ENCODE results near the gene CNOT6L. TPM values are rescaled to one million over a fixed set of nuclear protein-coding genes. Genes with fewer than 3 reads are reported as not detected.
A peak's percentile ranks its signal among the peaks of the same experiment; 100 is the strongest.

CNOT6L gene
- total RNA-seq, 1 donor from 2014 or later, result 54.1 TPM

DNA sequence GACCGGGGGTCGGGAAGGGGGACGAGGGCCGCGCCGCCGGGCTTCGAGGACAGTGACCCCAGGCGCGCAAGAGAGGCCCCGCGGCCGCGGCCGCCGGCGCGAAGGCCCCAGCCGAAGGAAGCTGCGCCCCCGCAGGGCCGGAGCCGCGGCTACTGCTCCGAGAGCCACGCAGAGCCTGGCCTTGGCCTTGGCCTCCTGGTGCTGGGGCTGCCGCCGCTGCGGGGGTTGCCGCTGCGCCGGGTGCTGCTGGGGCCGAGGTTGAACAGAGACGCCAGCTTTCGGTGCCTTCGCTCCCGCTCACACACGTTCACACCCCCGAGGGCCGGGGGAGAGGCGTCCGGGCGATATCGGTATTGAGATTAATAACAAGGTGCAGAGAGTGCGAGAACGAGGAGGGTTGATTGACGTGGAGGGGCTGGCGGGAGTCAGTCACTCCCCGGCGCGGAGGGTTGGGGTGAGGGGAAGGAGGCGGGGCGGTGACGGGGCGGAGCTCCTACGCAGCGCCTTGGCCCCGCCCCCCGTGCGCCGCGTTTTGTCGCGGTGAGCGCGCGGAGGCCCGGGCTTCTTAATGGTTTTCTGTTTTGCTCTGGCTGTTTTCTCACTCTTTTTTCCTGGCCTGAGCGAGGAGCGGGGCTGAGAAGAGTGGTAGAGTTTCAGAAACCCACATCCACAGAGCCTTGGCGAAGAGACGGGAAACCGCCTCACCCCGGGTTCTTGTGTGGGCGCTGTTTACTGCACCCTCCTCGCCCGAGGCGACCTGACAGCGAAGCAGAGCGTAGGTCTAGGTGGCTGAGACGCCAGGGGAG is 878 bp upstream of the CNOT6L start:
- Histone ChIP-seq H3K4me1 (peaks cover 51% of the 10 kb centered on the region), H3K36me3 (no peaks in the 10 kb centered on the region), H3K4me3 (peak overlapping the region; percentile 91), H3K9me3 (no peaks in the 10 kb centered on the region), H3K27me3 (ENCODE audit: low read depth) (no peaks in the 10 kb centered on the region), H3K27ac (peak overlapping the region; percentile 99)
- peak; percentile 94 for DNase-seq
- intact Hi-C loops (cut with DNase I), result no loop called here
- peak; percentile 94 to 95 for ATAC-seq
- TF ChIP-seq, protein P1, sequence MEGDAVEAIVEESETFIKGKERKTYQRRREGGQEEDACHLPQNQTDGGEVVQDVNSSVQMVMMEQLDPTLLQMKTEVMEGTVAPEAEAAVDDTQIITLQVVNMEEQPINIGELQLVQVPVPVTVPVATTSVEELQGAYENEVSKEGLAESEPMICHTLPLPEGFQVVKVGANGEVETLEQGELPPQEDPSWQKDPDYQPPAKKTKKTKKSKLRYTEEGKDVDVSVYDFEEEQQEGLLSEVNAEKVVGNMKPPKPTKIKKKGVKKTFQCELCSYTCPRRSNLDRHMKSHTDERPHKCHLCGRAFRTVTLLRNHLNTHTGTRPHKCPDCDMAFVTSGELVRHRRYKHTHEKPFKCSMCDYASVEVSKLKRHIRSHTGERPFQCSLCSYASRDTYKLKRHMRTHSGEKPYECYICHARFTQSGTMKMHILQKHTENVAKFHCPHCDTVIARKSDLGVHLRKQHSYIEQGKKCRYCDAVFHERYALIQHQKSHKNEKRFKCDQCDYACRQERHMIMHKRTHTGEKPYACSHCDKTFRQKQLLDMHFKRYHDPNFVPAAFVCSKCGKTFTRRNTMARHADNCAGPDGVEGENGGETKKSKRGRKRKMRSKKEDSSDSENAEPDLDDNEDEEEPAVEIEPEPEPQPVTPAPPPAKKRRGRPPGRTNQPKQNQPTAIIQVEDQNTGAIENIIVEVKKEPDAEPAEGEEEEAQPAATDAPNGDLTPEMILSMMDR (IDR thresholded peaks at IDR 0.05), result no peak

GRCh38 chr4:77819404-77819842 is 255 bp upstream of the CNOT6L start:
- H3K4me1 ChIP-seq, result peaks cover 52% of the 10 kb centered on the region

DNA sequence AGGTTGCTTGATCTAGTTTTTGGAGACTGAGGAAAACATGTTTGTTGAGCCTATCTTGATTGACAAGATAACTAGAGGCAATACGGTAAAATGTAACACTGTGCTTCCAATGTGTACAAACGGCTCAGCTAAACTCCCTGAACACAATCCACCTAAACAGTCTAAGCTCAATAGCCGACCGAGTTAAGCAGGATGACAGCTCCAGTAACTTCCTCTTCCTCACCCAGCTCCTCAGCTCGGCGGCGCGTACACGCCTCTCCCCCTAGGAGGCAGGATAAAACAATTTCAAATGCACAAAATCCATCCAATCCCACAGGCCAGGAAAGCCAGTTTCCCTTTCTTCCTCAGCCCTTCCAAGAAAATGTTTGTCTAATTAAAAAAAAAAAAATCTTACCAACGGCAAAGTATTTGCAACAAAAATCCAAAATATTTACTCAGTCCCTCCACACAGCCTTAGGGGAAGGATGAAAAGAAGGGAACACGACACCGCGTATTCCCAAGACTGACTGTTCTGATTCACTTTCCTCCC is 1.0 kb downstream of the CNOT6L start:
- peak overlapping the region; percentile 99 for H3K27ac ChIP-seq
- H3K4me1 ChIP-seq, result peaks cover 63% of the 10 kb centered on the region
- H3K27me3 ChIP-seq (ENCODE audit: low read depth), result no peaks in the 10 kb centered on the region
- intact Hi-C loops (cut with DNase I), result no loop called here
- no peaks in the 10 kb centered on the region for H3K9me3 ChIP-seq
- TF ChIP-seq, protein P1 (IDR thresholded peaks at IDR 0.05), result peak; percentile 60
- ATAC-seq (peak; percentile 73), DNase-seq (peak; percentile 85)
- peak overlapping the region; percentile 91 for H3K4me3 ChIP-seq
- no peaks in the 10 kb centered on the region for H3K36me3 ChIP-seq

More at GRCh38 chr4:77819404-77819842, 255 bp upstream of the CNOT6L start:
- H3K36me3 ChIP-seq, result no peaks in the 10 kb centered on the region
- ATAC-seq (peak; percentile 47 to 73), DNase-seq (no peak)
- TF ChIP-seq, protein P1 (IDR thresholded peaks at IDR 0.05), result no peak
- no peaks in the 10 kb centered on the region for H3K27me3 ChIP-seq (ENCODE audit: low read depth)
- H3K4me3 ChIP-seq, result peak overlapping the region; percentile 91
- intact Hi-C loops (cut with DNase I), result no loop called here
- no peaks in the 10 kb centered on the region for H3K9me3 ChIP-seq
- H3K27ac ChIP-seq, result peak overlapping the region; percentile 99

DNA sequence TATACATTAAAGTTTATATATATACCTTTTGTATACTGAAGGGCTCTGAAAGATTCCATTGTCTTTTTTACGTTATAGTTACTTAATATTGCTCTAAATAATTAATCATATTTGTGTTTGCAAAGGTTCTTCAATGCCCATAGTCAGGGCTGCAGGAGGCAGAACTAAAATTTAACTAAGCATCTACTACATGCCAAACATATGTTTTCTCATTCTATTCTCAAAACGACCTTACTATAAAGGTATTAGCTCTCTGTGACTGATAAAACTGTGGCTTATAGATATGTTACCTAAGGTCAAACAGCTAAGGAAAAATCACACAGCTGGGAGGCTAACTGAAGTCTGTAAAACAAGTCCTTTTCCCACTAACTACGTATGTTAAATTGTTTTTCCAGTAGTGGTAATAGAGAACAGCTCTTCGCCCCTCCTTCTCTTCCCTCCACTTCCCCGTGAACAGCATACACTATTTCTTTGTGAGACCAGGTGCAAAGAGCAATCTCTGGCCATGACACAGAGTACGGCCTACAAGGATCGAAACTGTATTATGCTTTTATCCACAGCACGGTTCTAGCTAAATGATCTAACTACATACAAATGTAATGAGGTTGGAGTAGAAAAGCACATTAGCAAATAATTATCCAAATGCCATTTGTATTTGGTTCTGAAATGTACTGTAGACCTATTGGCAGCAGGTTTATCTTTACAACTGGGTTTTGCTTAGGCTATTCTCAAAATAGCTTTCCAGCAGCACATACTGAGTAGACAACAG is 1.7 kb downstream of the CNOT6L start:
- ATAC-seq, result no peak
- peaks cover 65% of the 10 kb centered on the region for H3K4me1 ChIP-seq
- intact Hi-C loops (cut with DNase I), result no loop called here

DNA sequence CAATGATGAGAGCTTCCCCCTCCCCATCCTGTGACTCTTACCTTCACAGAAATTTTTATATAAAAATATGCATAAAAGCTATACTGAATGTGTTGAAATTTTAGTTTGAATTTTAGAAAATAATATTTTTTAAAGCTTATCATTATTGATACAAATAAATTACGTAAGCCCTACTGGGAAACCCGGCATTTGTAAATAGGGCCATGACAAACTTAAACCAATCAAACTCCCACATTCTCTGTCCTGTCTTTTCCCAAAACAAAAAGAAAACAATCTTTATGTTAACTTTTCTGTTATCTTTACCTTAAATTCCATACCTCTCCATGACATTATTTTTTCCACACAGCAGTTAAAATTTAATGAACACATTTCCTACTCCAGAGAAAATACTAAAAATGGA is 2.6 kb downstream of the CNOT6L start:
- no peaks in the 10 kb centered on the region for H3K9me3 ChIP-seq
- H3K27ac ChIP-seq, result no peak overlapping the region
- no peaks in the 10 kb centered on the region for H3K27me3 ChIP-seq (ENCODE audit: low read depth)
- H3K36me3 ChIP-seq, result no peaks in the 10 kb centered on the region
- TF ChIP-seq, protein P1 (IDR thresholded peaks at IDR 0.05), result no peak
- H3K4me1 ChIP-seq, result peaks cover 56% of the 10 kb centered on the region
- intact Hi-C loops (cut with DNase I), result no loop called here
- H3K4me3 ChIP-seq, result no peak overlapping the region
- ATAC-seq (no peak), DNase-seq (no peak)

More for the DNA sequence above, 1.7 kb downstream of the CNOT6L start:
- Histone ChIP-seq H3K27ac (peak overlapping the region; percentile 99), H3K9me3 (no peaks in the 10 kb centered on the region), H3K36me3 (no peaks in the 10 kb centered on the region), H3K27me3 (ENCODE audit: low read depth) (no peaks in the 10 kb centered on the region), H3K4me3 (peak overlapping the region; percentile 91)
- TF ChIP-seq, protein P1 (IDR thresholded peaks at IDR 0.05), result no peak
- DNase-seq, result no peak

Data from lower lobe of right lung (tissue), 2 donors.